Stimulated activated CD8-positive, alpha-beta memory T cell treated with anti-CD3 and anti-CD28 coated beads, Interleukin-2, amount 100 ng/mL, for 48 hours (primary cell): Measurements from ENCODE around the gene RPL18.
"Not testable (repeated sequence)": the region's sequence is repeated elsewhere in the genome, so short reads cannot be mapped to it uniquely, and the experiment has no call there.

Source experiments
- DNase-seq, 2 donors: peaks; one replicate each; pipeline ENCODE4 v3.0.0-alpha.2; 2020; ENCODE audit warnings: low read depth in 2 of 2

Gene RPL18

DNA sequence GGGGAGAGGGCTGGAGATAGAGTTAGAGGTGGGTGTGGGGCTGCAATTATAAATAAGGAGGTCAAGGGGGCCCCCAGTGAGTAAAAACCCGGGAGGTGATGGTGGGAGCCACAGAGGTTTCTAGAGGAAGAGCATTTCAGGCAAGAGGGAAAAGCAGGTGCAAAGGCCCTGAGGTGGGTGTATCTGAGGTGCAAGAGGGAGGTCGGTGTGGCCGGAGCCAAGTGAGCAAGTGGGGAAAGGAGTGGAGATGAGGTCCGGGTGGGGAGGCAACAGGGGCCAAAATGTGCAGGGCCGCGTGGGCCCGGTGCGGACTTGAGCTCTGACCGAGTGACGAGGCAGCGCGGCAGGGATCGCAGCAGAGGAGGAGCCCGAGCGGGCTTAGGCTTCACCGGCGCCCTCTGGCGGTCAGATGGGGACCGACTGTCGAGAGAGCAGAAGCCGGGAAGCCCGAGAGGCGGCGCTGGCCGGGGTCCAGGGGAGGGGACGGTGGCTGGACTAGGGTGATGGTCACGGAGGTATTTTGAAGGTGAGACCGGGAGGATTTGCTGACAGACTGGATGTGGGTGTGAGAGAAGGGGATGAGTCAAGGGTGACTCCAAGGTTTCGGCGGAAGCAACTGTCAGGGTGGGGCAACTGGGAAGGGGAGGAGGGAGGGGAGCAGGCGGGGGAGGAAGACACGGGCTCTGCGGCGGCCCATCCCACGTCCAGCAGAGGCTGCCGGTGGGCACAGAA is 30.1 kb downstream of the RPL18 start:
- DNase-seq: peak; percentile 83 to 84

DNA sequence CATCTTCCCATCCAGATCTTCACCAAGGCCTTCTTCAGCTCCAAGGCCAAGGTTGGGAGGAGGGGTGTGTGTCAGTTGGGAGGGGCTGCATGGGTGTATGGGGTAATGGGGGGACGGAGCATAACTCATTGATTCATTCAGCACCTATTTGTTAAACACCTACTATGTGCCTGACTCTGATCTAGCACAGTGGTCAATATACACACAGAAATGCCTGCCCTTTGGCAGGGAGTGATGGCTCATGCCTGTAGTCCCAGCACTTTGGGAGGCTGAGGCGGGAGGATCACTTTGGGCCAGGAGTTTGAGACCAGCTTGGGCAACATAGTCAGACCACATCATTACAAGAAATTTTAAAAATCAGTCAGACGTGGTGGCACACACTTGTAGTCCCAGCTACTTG is 31.6 kb downstream of the RPL18 start:
- no peak for DNase-seq

DNA sequence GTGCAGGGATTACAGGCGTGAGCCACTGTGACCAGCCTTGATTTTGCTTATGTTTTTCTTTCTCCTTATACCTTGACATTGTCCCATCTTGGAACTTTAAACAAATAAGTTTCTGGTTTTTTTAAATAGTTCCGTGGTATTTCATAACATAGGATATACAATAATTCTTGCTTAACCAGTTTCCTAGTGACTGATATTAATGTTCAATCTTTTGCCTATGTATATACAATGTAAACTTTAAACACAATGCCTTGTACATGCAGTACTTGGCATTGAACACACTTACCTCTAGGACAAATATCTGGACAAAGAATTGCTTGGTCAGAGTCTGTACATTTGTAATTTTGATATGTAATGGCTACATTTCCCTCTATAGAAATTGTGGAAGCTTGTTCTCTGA is 36.8 kb downstream of the RPL18 start:
- DNase-seq: no peak

DNA sequence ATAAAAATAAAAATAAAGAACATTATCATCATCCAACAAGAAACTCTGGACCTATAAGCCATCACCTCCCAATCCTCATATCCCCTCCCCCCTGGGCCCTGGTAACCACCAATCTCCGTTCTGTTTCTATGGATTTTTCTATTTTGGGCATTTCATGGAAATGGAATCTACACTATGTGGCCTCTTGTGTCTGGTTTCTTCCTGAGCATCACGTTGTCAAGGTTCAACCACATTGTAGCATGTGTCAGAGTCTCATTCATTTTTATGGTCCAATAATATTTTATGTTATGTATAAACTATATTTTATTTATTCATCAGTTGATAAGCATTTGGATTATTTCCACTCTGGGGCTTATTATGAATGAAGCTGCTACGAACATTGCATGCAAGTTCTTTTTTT is 40.1 kb downstream of the RPL18 start:
- no peak for DNase-seq

DNA sequence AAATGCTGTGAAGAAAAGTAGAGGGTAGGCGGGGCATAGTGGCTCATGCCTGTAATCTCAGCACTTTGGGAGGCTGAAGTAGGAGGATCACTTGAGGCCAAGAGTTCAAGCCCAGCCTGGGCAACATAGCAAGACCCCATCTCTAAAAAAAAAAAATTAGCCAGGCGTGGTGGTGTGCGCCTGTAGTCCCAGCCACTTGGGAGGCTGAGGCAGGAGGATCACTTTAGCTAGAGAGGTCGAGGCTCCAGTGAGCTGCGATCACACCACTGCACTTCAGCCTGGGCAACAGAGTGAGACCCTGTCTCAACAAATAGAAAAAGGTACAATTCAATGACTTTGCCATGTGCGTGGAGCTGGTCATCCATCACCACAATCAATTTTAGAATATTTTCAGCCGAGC is 41.1 kb downstream of the RPL18 start:
- DNase-seq: not testable (repeated sequence)

DNA sequence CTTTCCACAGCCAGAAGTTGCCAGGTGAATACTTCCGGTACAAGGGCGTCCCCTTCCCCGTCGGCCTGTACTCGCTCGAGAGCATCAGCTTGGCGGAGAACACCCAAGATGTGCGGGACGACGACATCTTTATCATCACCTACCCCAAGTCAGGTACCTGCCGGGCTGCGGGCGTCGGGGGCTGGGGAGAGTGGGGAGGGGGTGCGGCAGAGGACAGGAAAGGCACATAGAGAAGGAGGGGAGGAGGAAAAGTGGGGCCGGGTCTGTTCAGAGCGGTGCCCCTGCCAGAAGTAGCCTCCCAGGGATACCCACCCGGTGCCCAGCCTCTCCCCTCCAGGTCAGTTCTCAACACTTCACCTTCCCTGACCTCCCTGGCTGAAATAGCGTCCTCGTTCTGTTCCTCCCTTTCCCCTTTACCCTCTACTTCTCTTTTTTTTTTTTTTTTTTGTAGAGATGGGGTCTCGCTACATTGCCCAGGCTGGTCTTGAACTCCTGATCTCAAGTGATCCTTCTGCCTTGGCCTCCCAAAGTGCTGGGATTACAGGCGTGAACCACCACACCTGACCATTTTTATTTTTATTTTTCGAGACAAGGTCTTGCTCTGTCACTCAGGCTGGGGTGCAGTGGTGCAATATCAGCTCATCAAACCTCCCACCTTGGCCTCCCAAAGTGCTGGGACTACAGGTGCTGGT is 42.9 kb downstream of the RPL18 start:
- no peak for DNase-seq

DNA sequence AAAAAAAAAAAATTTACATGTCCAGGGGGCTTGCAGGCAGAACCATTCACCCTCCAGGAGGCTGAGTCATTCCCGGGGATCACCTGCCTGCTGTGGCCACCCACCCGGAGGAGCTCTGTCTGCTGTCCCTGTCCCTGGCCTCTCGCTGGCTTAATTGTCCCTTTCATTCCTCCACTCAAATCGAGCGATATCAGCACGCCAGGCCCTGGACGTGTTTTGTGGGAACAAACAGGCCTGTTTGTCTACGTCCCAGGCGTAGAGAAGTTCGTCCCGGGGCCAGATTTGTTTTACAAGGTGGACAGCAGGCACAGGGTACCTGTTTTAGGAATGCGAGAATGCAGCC is 45.8 kb downstream of the RPL18 start:
- DNase-seq: no peak

DNA sequence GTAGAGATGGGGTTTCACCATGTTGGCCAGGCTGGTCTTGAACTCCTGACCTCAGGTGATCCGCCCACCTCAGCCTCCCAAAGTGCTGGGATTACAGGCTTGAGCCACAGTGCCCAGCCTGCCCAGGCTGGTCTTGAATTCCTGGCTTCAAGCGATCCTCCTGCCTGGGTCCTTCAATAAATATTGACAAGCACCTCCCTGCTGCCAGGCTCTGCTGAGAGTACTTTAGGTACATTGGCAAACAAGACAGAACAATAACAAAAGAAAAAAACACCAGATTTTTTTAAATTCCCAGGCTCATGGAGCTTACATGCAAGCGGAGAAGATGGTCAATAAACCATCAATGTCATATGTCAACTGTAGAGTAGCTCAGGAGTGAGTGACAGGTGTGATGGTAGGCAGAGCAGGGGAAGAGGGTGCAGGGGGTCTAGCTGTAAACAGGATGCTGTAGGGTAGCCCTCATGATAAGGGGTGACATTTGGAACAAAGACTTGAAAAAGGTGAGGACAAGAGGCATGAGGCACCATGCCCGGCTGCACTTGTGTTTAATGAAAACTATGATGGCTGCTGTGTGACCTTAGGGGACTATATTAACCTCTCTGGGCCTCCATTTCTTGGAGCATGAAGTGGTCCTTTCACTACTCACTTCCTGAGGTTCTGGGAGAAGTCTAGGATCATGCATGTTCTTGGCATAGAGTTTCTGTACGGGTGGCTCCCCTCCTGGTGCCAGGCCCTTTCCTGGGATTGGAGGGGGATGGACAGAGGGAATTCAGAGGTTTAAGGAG is 47.4 kb downstream of the RPL18 start:
- no peak for DNase-seq

DNA sequence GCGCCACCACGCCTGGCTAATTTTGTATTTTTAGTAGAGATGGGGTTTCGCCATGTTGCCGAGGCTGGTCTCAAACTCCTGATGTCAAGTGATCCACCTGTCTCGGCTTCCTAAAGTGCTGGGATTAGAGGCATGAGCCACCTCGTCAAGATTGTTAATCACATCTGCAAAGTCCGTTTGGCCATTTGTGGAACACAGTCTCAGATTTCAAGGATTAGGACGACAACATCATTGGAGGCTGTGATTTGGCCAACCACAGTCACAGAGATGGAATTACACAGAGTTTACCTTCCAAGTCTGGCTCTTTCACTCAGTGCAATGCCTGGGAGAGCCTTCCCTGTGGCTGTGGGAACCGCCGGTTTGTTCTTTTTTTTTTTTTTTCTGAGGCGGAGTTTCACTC is 49.2 kb downstream of the RPL18 start:
- no peak for DNase-seq

DNA sequence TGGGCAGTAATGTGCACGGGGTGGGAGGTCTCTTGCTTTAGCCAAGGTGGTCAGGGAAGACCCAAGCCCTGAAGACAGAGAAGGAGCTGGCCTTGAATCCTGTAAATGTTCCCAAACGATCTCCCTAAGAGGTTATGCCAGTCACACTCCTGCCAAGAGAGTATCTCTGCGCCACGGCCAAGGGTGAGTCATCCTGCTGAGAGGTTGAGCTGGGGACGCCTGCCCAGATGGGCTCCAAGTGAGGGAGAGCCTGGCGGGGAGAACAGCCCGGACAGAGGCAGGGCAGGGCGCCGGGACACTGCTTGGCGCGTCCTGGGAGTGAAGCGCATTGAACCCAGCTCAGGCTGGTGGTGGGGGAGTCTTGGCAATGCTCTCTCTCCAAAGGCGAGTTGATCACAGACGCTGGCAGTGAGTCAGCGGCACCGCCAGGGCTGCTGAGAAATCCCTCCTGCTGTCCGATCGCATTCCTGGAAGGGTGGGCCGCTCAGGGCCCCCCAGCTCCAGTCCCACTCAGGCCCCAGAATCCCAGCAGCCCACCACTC is 50.6 kb downstream of the RPL18 start:
- DNase-seq: no peak
